ENCODE results near the gene RAD9A. TPM values are rescaled to one million over a fixed set of nuclear protein-coding genes. Genes with fewer than 3 reads are reported as not detected.
A peak's percentile ranks its signal among the peaks of the same experiment; 100 is the strongest.
"Not testable (repeated sequence)": the region's sequence is repeated elsewhere in the genome, so short reads cannot be mapped to it uniquely, and the experiment has no call there.

Gene RAD9A
- total and polyA plus RNA-seq, 2 experiments from 2014 or later = 13.9 to 17.0 TPM

GRCh38 chr11:67401495-67402191 is 9.9 kb downstream of the RAD9A start, which contains the start of gene PPP1CA:
Gene PPP1CA, minus strand, starts transcription at chr11:67401858. Its CDS starts 76 bp downstream, at chr11:67401782.
- Mint-ChIP-seq H3K9me3 (no peaks in the 10 kb centered on the region), H3K36me3 (ENCODE audit: low read depth) (peaks cover 33% of the 10 kb centered on the region), H3K27me3 (ENCODE audit: insufficient read depth, low read depth, poor library complexity) (peaks cover 12% of the 10 kb centered on the region), H3K4me1 (peaks cover 25% of the 10 kb centered on the region), H3K4me3 (peak within 1 kb of the TSS; percentile 76), H3K27ac (0 out of 2 replicates have a peak within 1 kb of the TSS, but pooled peaks have one; percentile 45)
- Histone ChIP-seq H3K27me3 (ENCODE audit: insufficient read depth) (no peaks in the 10 kb centered on the region), H3K9me2 (ENCODE audit: insufficient read depth) (no peaks in the 10 kb centered on the region), H3K36me3 (ENCODE audit: insufficient read depth) (no peaks in the 10 kb centered on the region), H4K20me1 (replicated peaks; ENCODE audit: insufficient read depth) (peaks cover 8% of the 10 kb centered on the region; the same call in 1 of the 2 replicates), H2AFZ (peak within 1 kb of the TSS; percentile 82), H3K27ac (ENCODE audit: low read depth) (peak within 1 kb of the TSS; percentile 91), H3F3A (replicated peaks; ENCODE audit: low read depth) (0 out of 2 replicates have a peak, but pooled peaks cover 4% of the 10 kb centered on the region), H3K4me3 (peak within 1 kb of the TSS; percentile 88), H3K79me2 (replicated peaks; ENCODE audit: insufficient read depth) (peaks cover 16% of the 10 kb centered on the region), H3K4me1 (ENCODE audit: insufficient read depth) (peaks cover 18% of the 10 kb centered on the region), H3K4me2 (peak within 1 kb of the TSS; percentile 91)
- peak; percentile 84 for ATAC-seq
- TF ChIP-seq ETS1 (IDR thresholded peaks at IDR 0.05) (no peak), POLR2AphosphoS5 (IDR thresholded peaks at IDR 0.05; ENCODE audit: low read depth) (peak; percentile 81), NANOG (IDR thresholded peaks at IDR 0.05; ENCODE audit: borderline replicate concordance) (no peak), CTCF (conservative IDR thresholded peaks at IDR 0.05; ENCODE audit: low read depth in 2 of 2) (peak in 1 of 2 experiments; percentile 43; a peak in 2 of 4 replicates)
- peak; percentile 92 for DNase-seq (ENCODE audit: low spot score)

DNA sequence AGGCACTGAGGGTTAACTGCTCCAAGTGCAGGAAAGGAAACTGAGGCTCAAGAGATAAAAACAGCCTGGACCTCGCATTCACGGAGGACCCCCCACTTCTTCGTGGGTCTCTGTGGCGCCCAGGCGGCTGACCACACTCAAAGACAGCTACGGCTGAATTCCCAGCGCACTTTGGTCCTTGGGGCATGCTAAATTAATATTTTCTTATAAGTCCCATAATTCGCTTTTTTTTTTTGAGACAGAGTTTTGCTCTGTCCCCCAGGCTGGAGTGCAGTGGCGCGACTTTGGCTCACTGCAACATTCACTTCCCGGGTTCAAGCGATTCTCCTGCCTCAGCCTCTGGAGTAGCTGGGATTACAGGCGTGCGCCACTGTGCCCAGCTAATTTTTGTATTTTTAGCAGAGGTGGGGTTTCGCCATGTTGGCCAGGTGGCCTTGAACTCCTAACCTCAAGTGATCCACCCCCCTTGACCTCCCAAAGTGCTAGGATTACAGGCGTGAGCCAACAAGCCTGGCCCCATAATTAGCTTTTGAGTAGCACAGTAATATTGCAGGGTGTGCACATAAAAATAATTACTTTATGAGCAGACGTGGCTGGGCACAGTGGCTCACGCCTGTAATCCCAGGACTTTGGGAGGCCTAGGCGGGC is 10.5 kb downstream of the RAD9A start:
- H3K4me3 ChIP-seq = peak overlapping the region; percentile 48
- Mint-ChIP-seq H3K4me3 (peak overlapping the region; percentile 62; the same call in 2 of the 3 replicates), H3K36me3 (ENCODE audit: low read depth) (peaks cover 28% of the 10 kb centered on the region), H3K27me3 (ENCODE audit: insufficient read depth, low read depth, poor library complexity) (peaks cover 10% of the 10 kb centered on the region), H3K4me1 (peaks cover 23% of the 10 kb centered on the region)
- not testable (repeated sequence) for ATAC-seq; H3K36me3 ChIP-seq (ENCODE audit: insufficient read depth); H3F3A ChIP-seq (replicated peaks; ENCODE audit: low read depth); H4K20me1 ChIP-seq (replicated peaks; ENCODE audit: insufficient read depth); H3K27ac Mint-ChIP-seq; DNase-seq (ENCODE audit: low spot score); H3K9me2 ChIP-seq (ENCODE audit: insufficient read depth); H3K27me3 ChIP-seq (ENCODE audit: insufficient read depth); H3K9me3 Mint-ChIP-seq
- peaks cover 16% of the 10 kb centered on the region for H3K79me2 ChIP-seq (replicated peaks; ENCODE audit: insufficient read depth)
- H3K27ac ChIP-seq (ENCODE audit: low read depth) = peak overlapping the region; percentile 91
- peak overlapping the region; percentile 82 for H2AFZ ChIP-seq
- peak overlapping the region; percentile 73 for H3K4me2 ChIP-seq
- H3K4me1 ChIP-seq (ENCODE audit: insufficient read depth) = peaks cover 11% of the 10 kb centered on the region; the same call in 1 of the 2 replicates

- not testable (repeated sequence) for H3K9me3 Mint-ChIP-seq; H3K4me1 ChIP-seq (ENCODE audit: insufficient read depth); ATAC-seq
Measured at GRCh38 chr11:67403085-67403484, 11.3 kb downstream of the RAD9A start.

More at GRCh38 chr11:67403085-67403484, 11.3 kb downstream of the RAD9A start:
- DNase-seq (ENCODE audit: low spot score); H3F3A ChIP-seq (replicated peaks; ENCODE audit: low read depth); H2AFZ ChIP-seq; H3K4me3 ChIP-seq; H3K4me2 ChIP-seq; H3K36me3 ChIP-seq (ENCODE audit: insufficient read depth); H3K27me3 ChIP-seq (ENCODE audit: insufficient read depth); H3K9me2 ChIP-seq (ENCODE audit: insufficient read depth); H3K27ac Mint-ChIP-seq; H3K4me3 Mint-ChIP-seq; H3K27ac ChIP-seq (ENCODE audit: low read depth); H4K20me1 ChIP-seq (replicated peaks; ENCODE audit: insufficient read depth): not testable (repeated sequence)
- Mint-ChIP-seq H3K36me3 (ENCODE audit: low read depth) (peaks cover 21% of the 10 kb centered on the region), H3K27me3 (ENCODE audit: insufficient read depth, low read depth, poor library complexity) (peaks cover 15% of the 10 kb centered on the region), H3K4me1 (peaks cover 19% of the 10 kb centered on the region)
- peaks cover 16% of the 10 kb centered on the region for H3K79me2 ChIP-seq (replicated peaks; ENCODE audit: insufficient read depth)

Data from GM23338 (cell line).